ENCODE results near the gene ZSCAN26.
A peak's percentile ranks its signal among the peaks of the same experiment; 100 is the strongest.

Gene ZSCAN26

DNA sequence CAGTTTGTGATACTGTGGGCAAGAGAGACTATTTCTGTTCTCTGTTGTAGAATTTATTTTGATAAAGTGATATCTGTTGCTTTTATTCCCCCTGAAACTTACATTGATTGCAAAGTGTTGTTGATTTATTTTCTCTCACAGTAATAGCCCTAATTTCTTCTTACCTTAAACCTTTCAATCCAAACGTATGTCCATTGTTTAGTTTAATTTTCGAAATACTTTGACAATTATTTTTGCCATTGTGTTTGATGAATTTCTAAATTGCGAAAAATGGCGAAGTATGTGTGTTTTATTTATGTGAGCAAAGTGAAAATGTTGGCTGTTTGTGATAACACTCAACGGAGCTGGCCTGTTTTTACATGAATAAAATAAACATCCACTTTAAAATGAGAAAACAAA lies 381 bp upstream of the ZSCAN26 start:
- peak overlapping the region; percentile 63 for H3K27ac ChIP-seq (ENCODE audit: low read length)
- TF ChIP-seq EZH2phosphoT487 (IDR thresholded peaks at IDR 0.05; ENCODE audit: low read depth): no peak
- no peak for TF ChIP-seq CTCF (IDR thresholded peaks at IDR 0.05; ENCODE audit: low read depth, low read length)
- H3K27me3 ChIP-seq (ENCODE audit: low read depth, low read length): no peaks in the 10 kb centered on the region
- H4K20me1 ChIP-seq (ENCODE audit: insufficient read depth, low read length): no peaks in the 10 kb centered on the region
- H2AFZ ChIP-seq (ENCODE audit: low read depth, low read length): peak overlapping the region; percentile 92
- no peaks in the 10 kb centered on the region for H3K9me3 ChIP-seq (ENCODE audit: insufficient read depth, low read length)
- H3K9ac ChIP-seq (ENCODE audit: low read length): peak overlapping the region; percentile 85
- peaks cover 10% of the 10 kb centered on the region for H3K4me1 ChIP-seq (ENCODE audit: low read length)
- H3K79me2 ChIP-seq (ENCODE audit: low read length): peaks cover 12% of the 10 kb centered on the region
- H3K36me3 ChIP-seq (replicated peaks; ENCODE audit: low read depth, low read length): no peaks in the 10 kb centered on the region
- H3K4me2 ChIP-seq (ENCODE audit: low read length): peak overlapping the region; percentile 86
- peak overlapping the region; percentile 93 for H3K4me3 ChIP-seq (ENCODE audit: low read length)

DNA sequence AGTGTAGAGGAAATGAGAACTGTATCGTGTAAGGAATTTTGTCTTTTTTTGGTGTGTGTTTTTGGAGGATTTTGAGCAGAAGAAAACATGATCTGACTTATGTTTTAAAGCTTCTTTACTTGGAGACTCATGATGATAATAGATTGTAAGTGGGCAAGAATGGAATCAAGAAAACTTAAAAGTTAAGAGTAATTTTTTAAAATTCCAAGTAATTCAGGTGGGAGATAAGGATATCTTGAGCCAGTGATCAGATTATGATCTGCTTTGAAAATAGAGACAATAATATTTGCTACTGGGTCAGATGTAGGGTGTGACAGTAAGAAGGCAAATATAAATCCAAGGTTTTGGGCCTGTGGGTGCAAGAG lies 734 bp downstream of the ZSCAN26 start:
- H2AFZ ChIP-seq (ENCODE audit: low read depth, low read length): peak overlapping the region; percentile 92
- H3K79me2 ChIP-seq (ENCODE audit: low read length): peaks cover 12% of the 10 kb centered on the region
- TF ChIP-seq CTCF (IDR thresholded peaks at IDR 0.05; ENCODE audit: low read depth, low read length): no peak
- no peak for TF ChIP-seq EZH2phosphoT487 (IDR thresholded peaks at IDR 0.05; ENCODE audit: low read depth)
- no peaks in the 10 kb centered on the region for H3K27me3 ChIP-seq (ENCODE audit: low read depth, low read length)
- H3K4me2 ChIP-seq (ENCODE audit: low read length): peak overlapping the region; percentile 86
- peak overlapping the region; percentile 85 for H3K9ac ChIP-seq (ENCODE audit: low read length)
- H3K36me3 ChIP-seq (replicated peaks; ENCODE audit: low read depth, low read length): no peaks in the 10 kb centered on the region
- H4K20me1 ChIP-seq (ENCODE audit: insufficient read depth, low read length): no peaks in the 10 kb centered on the region
- H3K4me1 ChIP-seq (ENCODE audit: low read length): peaks cover 10% of the 10 kb centered on the region
- peak overlapping the region; percentile 63; the same call in 1 of the 2 replicates for H3K27ac ChIP-seq (ENCODE audit: low read length)
- no peaks in the 10 kb centered on the region for H3K9me3 ChIP-seq (ENCODE audit: insufficient read depth, low read length)
- H3K4me3 ChIP-seq (ENCODE audit: low read length): peak overlapping the region; percentile 93

- no peaks in the 10 kb centered on the region for H3K27me3 ChIP-seq (ENCODE audit: low read depth, low read length)
- no peak overlapping the region for H2AFZ ChIP-seq (ENCODE audit: low read depth, low read length)
- no peaks in the 10 kb centered on the region for H3K9me3 ChIP-seq (ENCODE audit: insufficient read depth, low read length)
- no peaks in the 10 kb centered on the region for H4K20me1 ChIP-seq (ENCODE audit: insufficient read depth, low read length)
- H3K79me2 ChIP-seq (ENCODE audit: low read length): peaks cover 12% of the 10 kb centered on the region
- TF ChIP-seq EZH2phosphoT487 (IDR thresholded peaks at IDR 0.05; ENCODE audit: low read depth) (no peak), CTCF (IDR thresholded peaks at IDR 0.05; ENCODE audit: low read depth, low read length) (no peak)
- H3K27ac ChIP-seq (ENCODE audit: low read length): no peak overlapping the region
- no peak overlapping the region for H3K4me2 ChIP-seq (ENCODE audit: low read length)
- H3K36me3 ChIP-seq (replicated peaks; ENCODE audit: low read depth, low read length): no peaks in the 10 kb centered on the region
- peaks cover 13% of the 10 kb centered on the region for H3K4me1 ChIP-seq (ENCODE audit: low read length)
- no peak overlapping the region for H3K4me3 ChIP-seq (ENCODE audit: low read length)
- H3K9ac ChIP-seq (ENCODE audit: low read length): no peak overlapping the region
Observed at GRCh38 chr6:28269492-28269891, 2.5 kb downstream of the ZSCAN26 start.

DNA sequence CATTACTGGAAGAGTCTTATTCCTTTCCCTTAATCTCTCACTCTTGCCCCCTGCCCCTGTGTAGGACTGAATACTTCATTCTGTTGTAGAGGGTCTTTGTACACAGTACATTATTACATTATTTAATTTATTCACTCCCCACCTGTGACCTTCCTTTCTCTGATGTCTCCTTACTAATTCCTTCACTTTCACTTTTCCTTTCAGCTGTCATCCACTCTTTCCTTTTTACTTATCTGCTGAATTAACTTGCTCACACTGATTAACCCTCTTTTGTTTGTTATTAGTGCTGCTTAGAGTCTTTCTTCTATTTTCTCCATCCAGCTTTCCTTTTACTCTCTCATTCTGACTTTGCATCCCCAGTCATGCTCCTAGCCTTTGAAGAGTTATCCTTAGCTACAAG lies 7.9 kb downstream of the ZSCAN26 start:
- H3K27me3 ChIP-seq (ENCODE audit: low read depth, low read length): no peaks in the 10 kb centered on the region
- H3K79me2 ChIP-seq (ENCODE audit: low read length): no peaks in the 10 kb centered on the region
- H3K9ac ChIP-seq (ENCODE audit: low read length): no peak overlapping the region
- peaks cover 11% of the 10 kb centered on the region for H3K36me3 ChIP-seq (replicated peaks; ENCODE audit: low read depth, low read length)
- H3K9me3 ChIP-seq (ENCODE audit: insufficient read depth, low read length): no peaks in the 10 kb centered on the region
- no peak overlapping the region for H3K4me3 ChIP-seq (ENCODE audit: low read length)
- TF ChIP-seq CTCF (IDR thresholded peaks at IDR 0.05; ENCODE audit: low read depth, low read length): no peak
- no peak for TF ChIP-seq EZH2phosphoT487 (IDR thresholded peaks at IDR 0.05; ENCODE audit: low read depth)
- H3K4me2 ChIP-seq (ENCODE audit: low read length): no peak overlapping the region
- 0 out of 2 replicates have a peak, but pooled peaks cover 3% of the 10 kb centered on the region for H3K4me1 ChIP-seq (ENCODE audit: low read length)
- H3K27ac ChIP-seq (ENCODE audit: low read length): no peak overlapping the region
- H2AFZ ChIP-seq (ENCODE audit: low read depth, low read length): no peak overlapping the region
- no peaks in the 10 kb centered on the region for H4K20me1 ChIP-seq (ENCODE audit: insufficient read depth, low read length)

Measured in OCI-LY3 (cell line).